HEK293 (cell line): ENCODE measurements around the gene MRPL54.

Experiments
- GLI2 ChIP-seq: fragments of 450-650 bp; formaldehyde crosslinking; IDR thresholded peaks from 2 replicates; pipeline ENCODE4; 2017; ENCODE audit warnings: missing biosample characterization, missing genetic modification characterization, low read depth, borderline replicate concordance
- SP3 ChIP-seq: fragments of 450-650 bp; formaldehyde crosslinking; IDR thresholded peaks from 2 replicates; pipeline ENCODE4 v1.5.1; 2016; ENCODE audit warnings: missing biosample characterization, missing genetic modification characterization
- SP7 ChIP-seq: fragments of 450-650 bp; formaldehyde crosslinking; IDR thresholded peaks from 2 replicates; pipeline ENCODE4 v1.5.1; 2016; ENCODE audit warnings: missing biosample characterization, missing genetic modification characterization
- ZNF121 ChIP-seq: fragments of 450-650 bp; formaldehyde crosslinking; IDR thresholded peaks from 2 replicates; pipeline ENCODE4 v1.5.1; 2016; ENCODE audit warnings: missing biosample characterization, missing genetic modification characterization
- ZNF2 ChIP-seq: fragments of 450-650 bp; formaldehyde crosslinking; IDR thresholded peaks from 2 replicates; pipeline ENCODE4 v1.5.1; 2016; ENCODE audit warnings: missing biosample characterization, missing genetic modification characterization
- ZNF302 ChIP-seq: fragments of 450-650 bp; formaldehyde crosslinking; IDR thresholded peaks from 2 replicates; pipeline ENCODE4 v1.5.1; 2016; ENCODE audit warnings: missing biosample characterization, missing genetic modification characterization, low read depth
- ZNF416 ChIP-seq: fragments of 450-650 bp; formaldehyde crosslinking; IDR thresholded peaks from 2 replicates; pipeline ENCODE4 v1.5.1; 2016; ENCODE audit warnings: missing biosample characterization, missing genetic modification characterization
- ZNF707 ChIP-seq: fragments of 450-650 bp; formaldehyde crosslinking; IDR thresholded peaks from 2 replicates; pipeline ENCODE4 v1.5.1; 2016; ENCODE audit warnings: missing biosample characterization, missing genetic modification characterization
- ZNF830 ChIP-seq: fragments of 450-650 bp; IDR thresholded peaks from 2 replicates; pipeline ENCODE4 v1.5.0; 2018; ENCODE audit warnings: missing biosample characterization, missing genetic modification characterization, low read depth, mild to moderate bottlenecking, moderate library complexity
- ZSCAN23 ChIP-seq: fragments of 450-650 bp; formaldehyde crosslinking; IDR thresholded peaks from 2 replicates; pipeline ENCODE4 v1.5.1; 2016; ENCODE audit warnings: missing biosample characterization, missing genetic modification characterization
- TF ChIP-seq, protein P1 (sequence below): fragments of 450-650 bp; formaldehyde crosslinking; IDR thresholded peaks from 2 replicates; pipeline ENCODE4 v1.5.1; 2016; ENCODE audit warnings: missing biosample characterization, missing genetic modification characterization
- TF ChIP-seq, protein P2 (sequence below): fragments of 450-650 bp; formaldehyde crosslinking; IDR thresholded peaks from 2 replicates; pipeline ENCODE4 v1.5.1; 2016; ENCODE audit warnings: missing biosample characterization, missing genetic modification characterization
- TF ChIP-seq, protein P3 (sequence below): fragments of 450-650 bp; formaldehyde crosslinking; IDR thresholded peaks from 2 replicates; pipeline ENCODE4 v1.5.0; 2017; ENCODE audit warnings: missing biosample characterization, missing genetic modification characterization, borderline replicate concordance
- TF ChIP-seq, protein P4 (sequence below): fragments of 450-650 bp; formaldehyde crosslinking; IDR thresholded peaks from 2 replicates; pipeline ENCODE4 v1.5.1; 2016; ENCODE audit warnings: missing biosample characterization, missing genetic modification characterization
- TF ChIP-seq, protein P5 (sequence below): fragments of 450-650 bp; formaldehyde crosslinking; IDR thresholded peaks from 2 replicates; pipeline ENCODE4 v1.5.1; 2016; ENCODE audit warnings: missing biosample characterization, missing genetic modification characterization
- TF ChIP-seq, protein P6 (sequence below): sonication (generic); formaldehyde crosslinking; IDR thresholded peaks from 2 replicates; pipeline ENCODE4 v1.8.1; 2022; ENCODE audit warnings: mild to moderate bottlenecking, moderate library complexity, missing genetic modification reagents
- TF ChIP-seq, protein P7 (sequence below): fragments of 450-650 bp; formaldehyde crosslinking; conservative IDR thresholded peaks from 2 replicates; pipeline ENCODE4 v1.5.1; 2016; ENCODE audit warnings: low read depth, missing biosample characterization, missing genetic modification characterization

MRPL54 gene

DNA sequence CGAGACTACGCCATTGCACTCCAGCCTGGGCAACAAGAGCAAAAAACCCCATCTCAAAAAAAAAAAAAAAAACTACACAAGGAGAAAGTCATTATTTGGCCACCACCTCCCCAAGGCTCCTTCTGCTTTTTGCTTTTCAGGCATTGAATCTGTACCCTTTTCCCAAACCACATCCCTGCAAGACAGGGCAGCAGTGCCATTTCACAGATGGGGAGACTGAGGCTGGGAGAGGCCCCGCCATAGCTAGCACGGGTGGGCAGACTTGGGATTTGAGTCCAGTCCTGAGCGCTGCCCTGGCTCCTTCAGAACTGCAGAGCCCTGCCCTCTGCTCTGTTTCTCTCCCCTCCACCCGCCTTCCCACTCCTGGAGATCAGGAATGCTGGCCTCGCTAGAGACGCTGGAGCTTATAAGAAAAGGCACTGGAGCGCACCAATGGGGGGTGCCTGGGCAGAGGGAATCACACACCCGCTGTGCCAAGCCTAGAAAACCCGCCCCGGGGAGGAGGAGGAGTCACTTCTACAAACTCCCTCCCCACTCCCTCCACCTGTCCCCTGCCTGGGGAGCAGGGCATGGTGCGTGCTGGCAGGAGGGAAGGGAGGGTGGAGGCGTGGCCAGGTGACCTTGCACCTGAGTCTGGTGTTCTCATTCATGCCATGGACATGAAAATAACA, 36.7 kb upstream of the MRPL54 start (continued):
- TF ChIP-seq, protein P1, sequence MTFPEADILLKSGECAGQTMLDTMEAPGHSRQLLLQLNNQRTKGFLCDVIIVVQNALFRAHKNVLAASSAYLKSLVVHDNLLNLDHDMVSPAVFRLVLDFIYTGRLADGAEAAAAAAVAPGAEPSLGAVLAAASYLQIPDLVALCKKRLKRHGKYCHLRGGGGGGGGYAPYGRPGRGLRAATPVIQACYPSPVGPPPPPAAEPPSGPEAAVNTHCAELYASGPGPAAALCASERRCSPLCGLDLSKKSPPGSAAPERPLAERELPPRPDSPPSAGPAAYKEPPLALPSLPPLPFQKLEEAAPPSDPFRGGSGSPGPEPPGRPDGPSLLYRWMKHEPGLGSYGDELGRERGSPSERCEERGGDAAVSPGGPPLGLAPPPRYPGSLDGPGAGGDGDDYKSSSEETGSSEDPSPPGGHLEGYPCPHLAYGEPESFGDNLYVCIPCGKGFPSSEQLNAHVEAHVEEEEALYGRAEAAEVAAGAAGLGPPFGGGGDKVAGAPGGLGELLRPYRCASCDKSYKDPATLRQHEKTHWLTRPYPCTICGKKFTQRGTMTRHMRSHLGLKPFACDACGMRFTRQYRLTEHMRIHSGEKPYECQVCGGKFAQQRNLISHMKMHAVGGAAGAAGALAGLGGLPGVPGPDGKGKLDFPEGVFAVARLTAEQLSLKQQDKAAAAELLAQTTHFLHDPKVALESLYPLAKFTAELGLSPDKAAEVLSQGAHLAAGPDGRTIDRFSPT (tag by site-specific recombination): no peak
- TF ChIP-seq, protein P2, sequence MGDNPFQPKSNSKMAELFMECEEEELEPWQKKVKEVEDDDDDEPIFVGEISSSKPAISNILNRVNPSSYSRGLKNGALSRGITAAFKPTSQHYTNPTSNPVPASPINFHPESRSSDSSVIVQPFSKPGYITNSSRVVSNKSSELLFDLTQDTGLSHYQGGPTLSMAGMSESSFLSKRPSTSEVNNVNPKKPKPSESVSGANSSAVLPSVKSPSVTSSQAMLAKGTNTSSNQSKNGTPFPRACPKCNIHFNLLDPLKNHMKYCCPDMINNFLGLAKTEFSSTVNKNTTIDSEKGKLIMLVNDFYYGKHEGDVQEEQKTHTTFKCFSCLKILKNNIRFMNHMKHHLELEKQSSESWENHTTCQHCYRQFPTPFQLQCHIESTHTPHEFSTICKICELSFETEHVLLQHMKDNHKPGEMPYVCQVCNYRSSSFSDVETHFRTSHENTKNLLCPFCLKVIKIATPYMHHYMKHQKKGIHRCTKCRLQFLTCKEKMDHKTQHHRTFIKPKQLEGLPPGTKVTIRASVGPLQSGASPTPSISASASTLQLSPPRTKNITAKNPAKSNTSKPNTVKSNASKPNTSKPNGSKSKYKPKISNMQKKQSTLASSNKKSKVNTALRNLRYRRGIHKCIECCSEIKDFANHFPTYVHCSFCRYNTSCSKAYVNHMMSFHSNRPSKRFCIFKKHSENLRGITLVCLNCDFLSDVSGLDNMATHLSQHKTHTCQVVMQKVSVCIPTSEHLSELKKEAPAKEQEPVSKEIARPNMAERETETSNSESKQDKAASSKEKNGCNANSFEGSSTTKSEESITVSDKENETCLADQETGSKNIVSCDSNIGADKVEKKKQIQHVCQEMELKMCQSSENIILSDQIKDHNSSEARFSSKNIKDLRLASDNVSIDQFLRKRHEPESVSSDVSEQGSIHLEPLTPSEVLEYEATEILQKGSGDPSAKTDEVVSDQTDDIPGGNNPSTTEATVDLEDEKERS (tag by site-specific recombination): no peak
- no peak for TF ChIP-seq ZNF830
- no peak for TF ChIP-seq ZNF121 (tag by site-specific recombination)
- 0 out of 2 replicates have a peak, but pooled peaks have one; percentile 15 for TF ChIP-seq SP3 (tag by site-specific recombination)
- TF ChIP-seq, protein P3, sequence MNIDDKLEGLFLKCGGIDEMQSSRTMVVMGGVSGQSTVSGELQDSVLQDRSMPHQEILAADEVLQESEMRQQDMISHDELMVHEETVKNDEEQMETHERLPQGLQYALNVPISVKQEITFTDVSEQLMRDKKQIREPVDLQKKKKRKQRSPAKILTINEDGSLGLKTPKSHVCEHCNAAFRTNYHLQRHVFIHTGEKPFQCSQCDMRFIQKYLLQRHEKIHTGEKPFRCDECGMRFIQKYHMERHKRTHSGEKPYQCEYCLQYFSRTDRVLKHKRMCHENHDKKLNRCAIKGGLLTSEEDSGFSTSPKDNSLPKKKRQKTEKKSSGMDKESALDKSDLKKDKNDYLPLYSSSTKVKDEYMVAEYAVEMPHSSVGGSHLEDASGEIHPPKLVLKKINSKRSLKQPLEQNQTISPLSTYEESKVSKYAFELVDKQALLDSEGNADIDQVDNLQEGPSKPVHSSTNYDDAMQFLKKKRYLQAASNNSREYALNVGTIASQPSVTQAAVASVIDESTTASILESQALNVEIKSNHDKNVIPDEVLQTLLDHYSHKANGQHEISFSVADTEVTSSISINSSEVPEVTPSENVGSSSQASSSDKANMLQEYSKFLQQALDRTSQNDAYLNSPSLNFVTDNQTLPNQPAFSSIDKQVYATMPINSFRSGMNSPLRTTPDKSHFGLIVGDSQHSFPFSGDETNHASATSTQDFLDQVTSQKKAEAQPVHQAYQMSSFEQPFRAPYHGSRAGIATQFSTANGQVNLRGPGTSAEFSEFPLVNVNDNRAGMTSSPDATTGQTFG (tag by site-specific recombination): no peak
- TF ChIP-seq ZNF302 (tag by site-specific recombination): no peak
- TF ChIP-seq ZSCAN23 (tag by site-specific recombination): no peak
- no peak for TF ChIP-seq ZNF707 (tag by site-specific recombination)
- TF ChIP-seq SP7 (tag by site-specific recombination): peak; percentile 17; the same call in 1 of the 2 replicates
- TF ChIP-seq, protein P4, sequence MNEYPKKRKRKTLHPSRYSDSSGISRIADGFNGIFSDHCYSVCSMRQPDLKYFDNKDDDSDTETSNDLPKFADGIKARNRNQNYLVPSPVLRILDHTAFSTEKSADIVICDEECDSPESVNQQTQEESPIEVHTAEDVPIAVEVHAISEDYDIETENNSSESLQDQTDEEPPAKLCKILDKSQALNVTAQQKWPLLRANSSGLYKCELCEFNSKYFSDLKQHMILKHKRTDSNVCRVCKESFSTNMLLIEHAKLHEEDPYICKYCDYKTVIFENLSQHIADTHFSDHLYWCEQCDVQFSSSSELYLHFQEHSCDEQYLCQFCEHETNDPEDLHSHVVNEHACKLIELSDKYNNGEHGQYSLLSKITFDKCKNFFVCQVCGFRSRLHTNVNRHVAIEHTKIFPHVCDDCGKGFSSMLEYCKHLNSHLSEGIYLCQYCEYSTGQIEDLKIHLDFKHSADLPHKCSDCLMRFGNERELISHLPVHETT (tag by site-specific recombination): no peak
- TF ChIP-seq, protein P5, sequence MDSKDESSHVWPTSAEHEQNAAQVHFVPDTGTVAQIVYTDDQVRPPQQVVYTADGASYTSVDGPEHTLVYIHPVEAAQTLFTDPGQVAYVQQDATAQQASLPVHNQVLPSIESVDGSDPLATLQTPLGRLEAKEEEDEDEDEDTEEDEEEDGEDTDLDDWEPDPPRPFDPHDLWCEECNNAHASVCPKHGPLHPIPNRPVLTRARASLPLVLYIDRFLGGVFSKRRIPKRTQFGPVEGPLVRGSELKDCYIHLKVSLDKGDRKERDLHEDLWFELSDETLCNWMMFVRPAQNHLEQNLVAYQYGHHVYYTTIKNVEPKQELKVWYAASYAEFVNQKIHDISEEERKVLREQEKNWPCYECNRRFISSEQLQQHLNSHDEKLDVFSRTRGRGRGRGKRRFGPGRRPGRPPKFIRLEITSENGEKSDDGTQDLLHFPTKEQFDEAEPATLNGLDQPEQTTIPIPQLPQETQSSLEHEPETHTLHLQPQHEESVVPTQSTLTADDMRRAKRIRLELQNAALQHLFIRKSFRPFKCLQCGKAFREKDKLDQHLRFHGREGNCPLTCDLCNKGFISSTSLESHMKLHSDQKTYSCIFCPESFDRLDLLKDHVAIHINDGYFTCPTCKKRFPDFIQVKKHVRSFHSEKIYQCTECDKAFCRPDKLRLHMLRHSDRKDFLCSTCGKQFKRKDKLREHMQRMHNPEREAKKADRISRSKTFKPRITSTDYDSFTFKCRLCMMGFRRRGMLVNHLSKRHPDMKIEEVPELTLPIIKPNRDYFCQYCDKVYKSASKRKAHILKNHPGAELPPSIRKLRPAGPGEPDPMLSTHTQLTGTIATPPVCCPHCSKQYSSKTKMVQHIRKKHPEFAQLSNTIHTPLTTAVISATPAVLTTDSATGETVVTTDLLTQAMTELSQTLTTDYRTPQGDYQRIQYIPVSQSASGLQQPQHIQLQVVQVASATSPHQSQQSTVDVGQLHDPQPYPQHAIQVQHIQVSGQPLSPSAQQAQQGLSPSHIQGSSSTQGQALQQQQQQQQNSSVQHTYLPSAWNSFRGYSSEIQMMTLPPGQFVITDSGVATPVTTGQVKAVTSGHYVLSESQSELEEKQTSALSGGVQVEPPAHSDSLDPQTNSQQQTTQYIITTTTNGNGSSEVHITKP: peak; percentile 40; the same call in 1 of the 2 replicates
- TF ChIP-seq ZNF416 (tag by site-specific recombination): no peak
- TF ChIP-seq, protein P6, sequence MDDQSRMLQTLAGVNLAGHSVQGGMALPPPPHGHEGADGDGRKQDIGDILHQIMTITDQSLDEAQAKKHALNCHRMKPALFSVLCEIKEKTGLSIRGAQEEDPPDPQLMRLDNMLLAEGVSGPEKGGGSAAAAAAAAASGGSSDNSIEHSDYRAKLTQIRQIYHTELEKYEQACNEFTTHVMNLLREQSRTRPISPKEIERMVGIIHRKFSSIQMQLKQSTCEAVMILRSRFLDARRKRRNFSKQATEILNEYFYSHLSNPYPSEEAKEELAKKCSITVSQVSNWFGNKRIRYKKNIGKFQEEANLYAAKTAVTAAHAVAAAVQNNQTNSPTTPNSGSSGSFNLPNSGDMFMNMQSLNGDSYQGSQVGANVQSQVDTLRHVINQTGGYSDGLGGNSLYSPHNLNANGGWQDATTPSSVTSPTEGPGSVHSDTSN (CRISPR knock-in tag): no peak
- TF ChIP-seq GLI2 (tag by site-specific recombination): no peak
- TF ChIP-seq, protein P7, sequence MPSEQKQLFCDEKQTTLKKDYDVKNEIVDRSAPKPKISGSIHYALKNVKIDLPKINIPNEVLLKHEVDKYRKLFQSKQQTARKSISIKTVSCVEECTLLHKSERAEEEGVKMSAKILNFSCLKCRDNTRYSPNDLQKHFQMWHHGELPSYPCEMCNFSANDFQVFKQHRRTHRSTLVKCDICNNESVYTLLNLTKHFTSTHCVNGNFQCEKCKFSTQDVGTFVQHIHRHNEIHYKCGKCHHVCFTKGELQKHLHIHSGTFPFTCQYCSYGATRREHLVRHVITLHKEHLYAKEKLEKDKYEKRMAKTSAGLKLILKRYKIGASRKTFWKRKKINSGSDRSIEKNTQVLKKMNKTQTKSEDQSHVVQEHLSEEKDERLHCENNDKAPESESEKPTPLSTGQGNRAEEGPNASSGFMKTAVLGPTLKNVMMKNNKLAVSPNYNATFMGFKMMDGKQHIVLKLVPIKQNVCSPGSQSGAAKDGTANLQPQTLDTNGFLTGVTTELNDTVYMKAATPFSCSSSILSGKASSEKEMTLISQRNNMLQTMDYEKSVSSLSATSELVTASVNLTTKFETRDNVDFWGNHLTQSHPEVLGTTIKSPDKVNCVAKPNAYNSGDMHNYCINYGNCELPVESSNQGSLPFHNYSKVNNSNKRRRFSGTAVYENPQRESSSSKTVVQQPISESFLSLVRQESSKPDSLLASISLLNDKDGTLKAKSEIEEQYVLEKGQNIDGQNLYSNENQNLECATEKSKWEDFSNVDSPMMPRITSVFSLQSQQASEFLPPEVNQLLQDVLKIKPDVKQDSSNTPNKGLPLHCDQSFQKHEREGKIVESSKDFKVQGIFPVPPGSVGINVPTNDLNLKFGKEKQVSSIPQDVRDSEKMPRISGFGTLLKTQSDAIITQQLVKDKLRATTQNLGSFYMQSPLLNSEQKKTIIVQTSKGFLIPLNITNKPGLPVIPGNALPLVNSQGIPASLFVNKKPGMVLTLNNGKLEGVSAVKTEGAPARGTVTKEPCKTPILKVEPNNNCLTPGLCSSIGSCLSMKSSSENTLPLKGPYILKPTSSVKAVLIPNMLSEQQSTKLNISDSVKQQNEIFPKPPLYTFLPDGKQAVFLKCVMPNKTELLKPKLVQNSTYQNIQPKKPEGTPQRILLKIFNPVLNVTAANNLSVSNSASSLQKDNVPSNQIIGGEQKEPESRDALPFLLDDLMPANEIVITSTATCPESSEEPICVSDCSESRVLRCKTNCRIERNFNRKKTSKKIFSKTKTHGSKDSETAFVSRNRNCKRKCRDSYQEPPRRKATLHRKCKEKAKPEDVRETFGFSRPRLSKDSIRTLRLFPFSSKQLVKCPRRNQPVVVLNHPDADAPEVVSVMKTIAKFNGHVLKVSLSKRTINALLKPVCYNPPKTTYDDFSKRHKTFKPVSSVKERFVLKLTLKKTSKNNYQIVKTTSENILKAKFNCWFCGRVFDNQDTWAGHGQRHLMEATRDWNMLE (tag by site-specific recombination): no peak
- TF ChIP-seq ZNF2: no peak
